Measurements from ENCODE around the gene FCN2. TPM values are rescaled to one million over a fixed set of nuclear protein-coding genes. Genes with fewer than 3 reads are reported as not detected.

FCN2 gene
- total RNA-seq, 2 donors from 2014 or later, result not detected

DNA sequence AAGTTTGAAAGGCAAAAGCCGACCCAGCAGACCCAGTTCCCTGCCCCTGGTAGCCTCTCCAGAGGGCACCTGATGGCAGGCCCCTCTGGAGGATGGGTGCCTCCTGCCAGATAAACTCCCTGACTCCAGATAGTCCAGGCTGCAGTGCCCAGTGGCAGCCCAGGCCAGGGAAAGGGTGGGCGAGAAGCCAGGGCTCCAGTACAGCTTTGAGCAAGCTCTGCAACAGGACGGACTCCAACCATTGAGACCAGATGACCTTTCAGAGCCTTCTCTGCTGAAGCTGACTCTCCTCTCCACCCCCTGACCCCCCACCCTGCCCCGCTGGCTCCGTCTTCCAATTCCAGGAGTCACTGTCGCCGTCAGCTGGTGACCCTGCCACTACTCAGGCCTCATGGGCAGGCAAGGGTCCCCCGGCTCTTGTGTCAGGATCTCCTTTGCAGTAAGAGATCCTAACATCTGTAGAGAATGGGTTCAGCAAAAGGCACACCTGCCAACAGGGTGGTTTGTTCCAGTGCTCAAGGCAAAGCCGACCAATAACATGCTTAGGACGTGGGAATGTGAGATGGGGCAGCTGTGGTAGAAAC is 52.6 kb downstream of the FCN2 start:
- DNase-seq (no peak), ATAC-seq (replicated peaks in 1 of 2) (no peak)
- H3K4me3 Mint-ChIP-seq, result no peak overlapping the region
- H3K27ac Mint-ChIP-seq, result no peak overlapping the region
- peaks cover 21% of the 10 kb centered on the region for H3K27me3 Mint-ChIP-seq (ENCODE audit: low read depth)
- no peaks in the 10 kb centered on the region for H3K9me3 Mint-ChIP-seq
- no peaks in the 10 kb centered on the region for H3K36me3 Mint-ChIP-seq (ENCODE audit: insufficient read depth in 2 of 2)
- no peaks in the 10 kb centered on the region for H3K4me1 Mint-ChIP-seq (ENCODE audit: low read depth)

DNA sequence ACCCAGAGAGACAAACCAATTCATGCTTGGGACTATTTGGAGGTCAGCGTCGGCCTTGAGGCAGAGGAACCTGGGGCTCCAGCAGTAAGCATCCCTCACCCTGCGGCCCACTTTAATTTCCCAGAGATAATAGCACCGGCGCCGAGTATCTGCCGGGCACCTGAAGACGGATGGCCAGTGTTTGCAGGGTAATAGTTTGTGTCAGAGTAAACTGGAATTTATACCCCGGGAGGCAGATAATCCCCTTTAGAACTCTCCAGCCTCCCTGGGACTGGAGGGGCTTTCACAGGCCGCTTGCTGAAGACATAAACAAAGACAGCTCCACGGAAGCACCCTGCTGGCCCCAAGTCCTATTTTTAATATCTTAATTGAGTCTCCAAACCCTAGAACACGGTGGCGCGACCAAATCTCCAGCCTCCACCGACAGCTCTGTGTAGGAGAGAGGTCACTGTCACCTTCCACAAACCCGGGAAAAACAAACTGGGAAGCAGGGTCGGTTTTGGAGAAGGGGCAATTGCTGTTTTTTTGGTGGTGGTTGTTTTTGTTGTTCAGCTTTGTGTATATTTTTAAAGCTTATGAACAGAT is 54.5 kb downstream of the FCN2 start:
- Mint-ChIP-seq H3K9me3 (no peaks in the 10 kb centered on the region), H3K27ac (no peak overlapping the region), H3K36me3 (ENCODE audit: insufficient read depth in 2 of 2) (no peaks in the 10 kb centered on the region), H3K4me1 (ENCODE audit: low read depth) (no peaks in the 10 kb centered on the region), H3K4me3 (no peak overlapping the region), H3K27me3 (ENCODE audit: low read depth) (peaks cover 14% of the 10 kb centered on the region)
- no peak for ATAC-seq (replicated peaks in 1 of 2)
- DNase-seq, result no peak

DNA sequence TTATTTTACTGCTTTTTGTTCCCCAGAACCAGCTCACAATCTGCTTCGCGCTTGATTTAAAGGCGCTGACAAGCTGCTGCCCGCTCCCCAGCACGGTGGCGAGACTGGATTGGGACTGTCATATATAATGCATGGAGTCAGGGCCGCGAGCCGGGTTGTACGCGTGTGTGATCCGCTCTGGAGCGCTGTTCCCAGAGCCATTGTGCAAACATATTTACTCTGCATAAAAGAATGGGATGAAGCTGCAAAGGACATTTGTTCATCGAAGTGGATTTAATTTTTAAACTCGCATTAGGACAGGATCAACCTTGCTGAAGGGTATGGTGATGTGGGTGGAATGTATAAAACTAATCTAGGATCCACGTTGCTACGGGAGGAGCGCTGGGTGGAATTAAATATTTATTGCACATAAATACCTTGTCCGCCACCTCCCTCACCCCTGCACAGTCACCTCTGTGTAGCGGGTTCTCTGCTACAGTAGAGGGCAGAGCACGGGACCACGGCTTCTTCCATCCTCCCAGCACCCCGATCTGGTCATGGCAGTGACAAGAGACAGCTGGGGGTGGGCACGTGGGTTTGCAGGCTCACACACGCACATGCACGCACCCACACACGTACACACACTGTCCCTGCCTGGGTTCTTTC is 55.2 kb downstream of the FCN2 start:
- DNase-seq (no peak), ATAC-seq (replicated peaks in 1 of 2) (no peak)
- H3K4me3 Mint-ChIP-seq, result no peak overlapping the region
- peaks cover 14% of the 10 kb centered on the region for H3K27me3 Mint-ChIP-seq (ENCODE audit: low read depth)
- H3K36me3 Mint-ChIP-seq (ENCODE audit: insufficient read depth in 2 of 2), result no peaks in the 10 kb centered on the region
- H3K9me3 Mint-ChIP-seq, result no peaks in the 10 kb centered on the region
- no peaks in the 10 kb centered on the region for H3K4me1 Mint-ChIP-seq (ENCODE audit: low read depth)
- H3K27ac Mint-ChIP-seq, result no peak overlapping the region

DNA sequence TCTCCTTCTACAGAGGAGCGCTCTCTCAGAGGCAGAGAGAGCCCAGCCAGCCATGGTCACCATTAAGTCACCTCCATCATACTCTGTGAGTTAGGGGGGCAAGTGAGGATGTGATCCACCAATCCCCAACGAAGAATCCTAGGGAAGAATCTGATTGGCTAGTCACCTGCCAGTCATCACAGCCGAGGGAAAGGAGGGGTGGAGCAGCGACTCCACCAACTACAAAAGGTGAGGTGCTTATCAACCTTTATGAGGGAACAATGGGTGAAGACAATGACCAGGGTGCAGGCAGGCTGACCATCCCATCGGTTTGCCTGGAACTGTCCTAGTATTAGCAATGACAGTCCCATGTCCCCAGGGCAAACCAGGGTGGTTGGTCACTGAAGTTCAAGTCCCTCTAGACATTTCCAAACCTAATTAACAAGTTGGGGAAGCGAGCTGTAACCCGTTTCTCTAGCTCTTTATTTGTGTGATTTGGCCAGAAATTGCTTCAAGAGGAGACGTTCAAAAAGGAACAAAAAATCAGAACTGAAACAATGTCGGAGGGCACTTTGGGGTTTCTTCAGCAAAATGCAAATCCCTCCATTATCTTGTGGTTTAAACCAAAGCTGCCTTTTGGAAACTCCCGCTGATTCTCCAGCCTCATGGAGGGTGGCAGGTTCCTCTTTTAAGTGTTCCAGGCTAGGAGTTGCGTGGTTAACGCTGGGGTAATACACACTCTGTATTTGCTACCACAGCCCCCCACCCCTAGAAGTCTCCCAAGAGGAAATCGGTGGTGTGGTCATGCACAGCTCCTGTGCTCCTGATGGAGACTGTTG is 55.9 kb downstream of the FCN2 start:
- ATAC-seq (replicated peaks in 1 of 2) (no peak), DNase-seq (no peak)
- H3K4me1 Mint-ChIP-seq (ENCODE audit: low read depth), result no peaks in the 10 kb centered on the region
- no peak overlapping the region for H3K4me3 Mint-ChIP-seq
- no peak overlapping the region for H3K27ac Mint-ChIP-seq
- peaks cover 10% of the 10 kb centered on the region for H3K27me3 Mint-ChIP-seq (ENCODE audit: low read depth)
- no peaks in the 10 kb centered on the region for H3K9me3 Mint-ChIP-seq
- no peaks in the 10 kb centered on the region for H3K36me3 Mint-ChIP-seq (ENCODE audit: insufficient read depth in 2 of 2)

Other genes with a start within 250 kb of the FCN2 start
- gene COL5A1, start 239.0 kb upstream of the FCN2 start, total RNA-seq, result under 1 TPM in 1 of 2 donors, not detected in 1; 0.49 TPM
- not detected for gene FCN1, start 37.1 kb downstream of the FCN2 start, total RNA-seq
- under 1 TPM in 1 of 2 donors, not detected in 1; 0.70 TPM for gene OLFM1, start 206.9 kb downstream of the FCN2 start, total RNA-seq

All from activated T-cell treated with anti-CD3 and anti-CD28 coated beads, Interleukin-2, amount 50 U/mL, for 72 hours (primary cell).